ENCODE data around the gene STRIP2. TPM values are rescaled to one million over a fixed set of nuclear protein-coding genes. Genes with fewer than 3 reads are reported as not detected.

The STRIP2 gene
- total and polyA plus RNA-seq, 9 of the 15 experiments (the other 6 are each of a cell fraction or from before 2014, with no cell fraction given), result 10.1 to 81.8 (median 42.3) TPM

DNA sequence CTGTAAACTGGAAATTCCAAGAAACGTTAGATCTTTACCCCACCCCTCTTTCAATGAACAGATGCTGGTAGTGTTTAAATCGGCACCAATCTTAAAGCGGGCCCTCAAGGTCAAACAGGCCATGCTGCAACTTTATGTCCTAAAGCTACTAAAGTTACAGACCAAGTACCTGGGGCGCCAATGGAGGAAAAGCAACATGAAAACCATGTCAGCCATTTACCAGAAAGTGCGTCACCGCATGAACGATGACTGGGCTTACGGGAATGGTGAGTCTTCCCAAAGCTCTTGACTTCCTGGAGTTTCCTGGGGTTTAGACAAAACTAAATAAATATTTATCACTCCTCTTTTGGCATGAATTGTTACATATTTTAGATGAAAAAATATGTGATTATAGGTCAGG is 48.5 kb downstream of the STRIP2 start:
- in situ Hi-C loops (cut with MboI), result no loop called here
- Histone ChIP-seq H3K4me2 (ENCODE audit: insufficient read depth, low read length) (no peak overlapping the region), H3K9ac (ENCODE audit: insufficient read depth in 1 of 2, low read depth in 2 of 2, low read length in 2 of 2) (no peak overlapping the region), H3K9me3 (replicated peaks; ENCODE audit: control insufficient read depth, insufficient read depth, low read depth, low read length) (no peaks in the 10 kb centered on the region), H4K20me1 (replicated peaks; ENCODE audit: control insufficient read depth, insufficient read depth, low read length) (no peaks in the 10 kb centered on the region), H3K27me3 (ENCODE audit: control insufficient read depth in 2 of 2, insufficient read depth in 2 of 2, low read length in 2 of 2) (no peaks in the 10 kb centered on the region), H3K9me1 (ENCODE audit: control insufficient read depth, insufficient read depth, low read length) (no peaks in the 10 kb centered on the region), H3K4me1 (replicated peaks in 1 of 2; ENCODE audit: control insufficient read depth in 2 of 2, insufficient read depth in 2 of 2, low read length in 2 of 2) (no peaks in the 10 kb centered on the region), H2AFZ (ENCODE audit: low read depth, low read length) (no peak overlapping the region), H3K27ac (ENCODE audit: extremely low read depth, low read depth, low read length) (no peak overlapping the region), H3K79me2 (ENCODE audit: control insufficient read depth, insufficient read depth, low read length) (no peaks in the 10 kb centered on the region), H3K4me3 (no peak overlapping the region), H3K36me3 (ENCODE audit: control insufficient read depth, insufficient read depth, low read length) (peaks cover 85% of the 10 kb centered on the region)
- WGBS (ENCODE audit: insufficient coverage, low coverage, missing lambda C conversion rate), result 93% methylated on average over 8 of the region's 8 CpGs
- ATAC-seq (no peak), DNase-seq (ENCODE audit: extremely low read depth in 1 of 4, low spot score in 3 of 4) (no peak), FAIRE-seq (no peak)
- ChIA-PET POLR2A (interaction anchor here (0.7 to 0.8 kb wide), 2 partner anchors 23 to 768 kb away, joined by 3 read pairs; no protein-coding TSS in a partner anchor), CTCF (ENCODE audit: low intra/inter-chr PET ratio) (no interaction called here)
- no peak for TF ChIP-seq TAF7 (tag; IDR thresholded peaks at IDR 0.05)
- TF ChIP-seq KAT2B (IDR thresholded peaks at IDR 0.05; ENCODE audit: low read depth, low read length), result no peak
- TF ChIP-seq IRF2 (CRISPR knock-in tag; IDR thresholded peaks at IDR 0.05), result no peak
- no peak for TF ChIP-seq NRF1 (conservative IDR thresholded peaks at IDR 0.05 in 1 of 2, IDR thresholded peaks at IDR 0.05 in 1 of 2)
- no peak for TF ChIP-seq RNF2 (IDR thresholded peaks at IDR 0.05)
- no peak for TF ChIP-seq ZNF518B (CRISPR knock-in tag; IDR thresholded peaks at IDR 0.05)
- TF ChIP-seq MITF (IDR thresholded peaks at IDR 0.05), result no peak
- no peak for TF ChIP-seq PHF20 (IDR thresholded peaks at IDR 0.05; ENCODE audit: partially characterized antibody)
- no peak for TF ChIP-seq USF2 (CRISPR knock-in tag; IDR thresholded peaks at IDR 0.05)
- no peak for TF ChIP-seq TCF7 (IDR thresholded peaks at IDR 0.05; ENCODE audit: borderline replicate concordance)
- no peak for TF ChIP-seq DDX20 (tag; IDR thresholded peaks at IDR 0.05; ENCODE audit: low read depth)
- TF ChIP-seq ZSCAN32 (CRISPR knock-in tag; IDR thresholded peaks at IDR 0.05), result no peak
- TF ChIP-seq, protein P1, sequence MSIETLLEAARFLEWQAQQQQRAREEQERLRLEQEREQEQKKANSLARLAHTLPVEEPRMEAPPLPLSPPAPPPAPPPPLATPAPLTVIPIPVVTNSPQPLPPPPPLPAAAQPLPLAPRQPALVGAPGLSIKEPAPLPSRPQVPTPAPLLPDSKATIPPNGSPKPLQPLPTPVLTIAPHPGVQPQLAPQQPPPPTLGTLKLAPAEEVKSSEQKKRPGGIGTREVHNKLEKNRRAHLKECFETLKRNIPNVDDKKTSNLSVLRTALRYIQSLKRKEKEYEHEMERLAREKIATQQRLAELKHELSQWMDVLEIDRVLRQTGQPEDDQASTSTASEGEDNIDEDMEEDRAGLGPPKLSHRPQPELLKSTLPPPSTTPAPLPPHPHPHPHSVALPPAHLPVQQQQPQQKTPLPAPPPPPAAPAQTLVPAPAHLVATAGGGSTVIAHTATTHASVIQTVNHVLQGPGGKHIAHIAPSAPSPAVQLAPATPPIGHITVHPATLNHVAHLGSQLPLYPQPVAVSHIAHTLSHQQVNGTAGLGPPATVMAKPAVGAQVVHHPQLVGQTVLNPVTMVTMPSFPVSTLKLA (conservative IDR thresholded peaks at IDR 0.05), result no peak
- TF ChIP-seq, protein P2, sequence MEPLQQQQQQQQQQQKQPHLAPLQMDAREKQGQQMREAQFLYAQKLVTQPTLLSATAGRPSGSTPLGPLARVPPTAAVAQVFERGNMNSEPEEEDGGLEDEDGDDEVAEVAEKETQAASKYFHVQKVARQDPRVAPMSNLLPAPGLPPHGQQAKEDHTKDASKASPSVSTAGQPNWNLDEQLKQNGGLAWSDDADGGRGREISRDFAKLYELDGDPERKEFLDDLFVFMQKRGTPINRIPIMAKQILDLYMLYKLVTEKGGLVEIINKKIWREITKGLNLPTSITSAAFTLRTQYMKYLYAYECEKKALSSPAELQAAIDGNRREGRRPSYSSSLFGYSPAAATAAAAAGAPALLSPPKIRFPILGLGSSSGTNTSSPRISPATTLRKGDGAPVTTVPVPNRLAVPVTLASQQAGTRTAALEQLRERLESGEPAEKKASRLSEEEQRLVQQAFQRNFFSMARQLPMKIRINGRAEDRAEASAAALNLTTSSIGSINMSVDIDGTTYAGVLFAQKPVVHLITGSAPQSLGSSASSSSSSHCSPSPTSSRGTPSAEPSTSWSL (CRISPR knock-in tag; IDR thresholded peaks at IDR 0.05; ENCODE audit: borderline replicate concordance), result no peak
- intact Hi-C loops (cut with micrococcal nuclease), result no loop called here
- no TSS peak for BruUV-seq (replicated peaks)

Data from K562 (cell line).